Heart left ventricle (tissue), 16 donors: Measurements from ENCODE around the gene RAET1E. TPM values are rescaled to one million over a fixed set of nuclear protein-coding genes. Genes with fewer than 3 reads are reported as not detected.

Experiments used
- ATAC-seq, 4 donors: fragments of 200-7000 bp; cut with Tn5 transposase; one replicate each; pipeline ENCODE4 v1.9.1; 2020 to 2022; ENCODE audit warnings: moderate library complexity in 4 of 4, mild to moderate bottlenecking in 3 of 4, moderate number of reproducible peaks in 1 of 4
- DNase-seq, 5 donors: peaks; one replicate each; pipeline ENCODE4 v3.0.0-alpha.2; 2020
- H3K27ac ChIP-seq, 12 donors: fragments of 200-600 bp; sonication (generic) in 4 of 12; one replicate each; pipeline versions ENCODE4 v1.5.0 to v1.8.0; 2016 to 2022; ENCODE audit warnings: mild to moderate bottlenecking in 2 of 12
- H3K27me3 ChIP-seq, 9 donors: fragments of 200-600 bp; sonication (generic) in 2 of 9; one replicate each; pipeline versions ENCODE4 v1.5.1 to v1.8.0; 2016 to 2022; ENCODE audit warnings: mild to moderate bottlenecking in 3 of 9
- H3K36me3 ChIP-seq, 9 donors: fragments of 200-600 bp; sonication (generic) in 2 of 9; one replicate each; pipeline versions ENCODE4 v1.5.0 to v1.8.0; 2018 to 2022; ENCODE audit warnings: mild to moderate bottlenecking in 2 of 9
- H3K4me1 ChIP-seq, 12 donors: fragments of 200-600 bp; sonication (generic) in 4 of 12; one replicate each; pipeline versions ENCODE4 v1.5.0 to v1.8.0; 2016 to 2022; ENCODE audit warnings: mild to moderate bottlenecking in 3 of 12
- H3K4me3 ChIP-seq, 12 donors: fragments of 200-600 bp; sonication (generic) in 4 of 12; one replicate each; pipeline versions ENCODE4 v1.5.0 to v1.8.0; 2017 to 2022; ENCODE audit warnings: mild to moderate bottlenecking in 9 of 12, moderate library complexity in 4 of 12
- H3K9me3 ChIP-seq, 12 donors: fragments of 200-600 bp; sonication (generic) in 4 of 12; one replicate each; pipeline versions ENCODE4 v1.5.0 to v1.8.0; 2016 to 2022; ENCODE audit warnings: mild to moderate bottlenecking in 1 of 12
- CTCF ChIP-seq, 12 donors: fragments of 200-600 bp; sonication (generic) in 4 of 12; IDR thresholded peaks; one replicate each; pipeline versions ENCODE4 v1.5.0 to v1.8.0; 2018 to 2022; ENCODE audit warnings: antibody characterized with exemption in 12 of 12, mild to moderate bottlenecking in 5 of 12
- POLR2A ChIP-seq, 2 donors: fragments of 450-650 bp; IDR thresholded peaks; one replicate each; pipeline ENCODE4 v1.6.1; 2017; ENCODE audit warnings: antibody characterized with exemption in 2 of 2, mild to moderate bottlenecking in 2 of 2, moderate library complexity in 2 of 2
- WGBS, 4 donors: extraction: QIAGEN DNeasy Blood & Tissue Kit in 2 of 4; methylation state at CpG; one replicate each; pipeline versions ENCODE4 v1.1.5 to v1.1.7; 2013 to 2018; 5-methylcytosine and 5-hydroxymethylcytosine counted together
- intact Hi-C, 10 donors: fragments of 100-400 bp; cut with DNase I; formaldehyde crosslinking; loops; one replicate each; pipeline versions ENCODE4 v1.11.1 to v1.14.2; 2022
- polyA plus RNA-seq, 2 donors: library from polyadenylated mRNA; stranded (reverse); fragments of 200-250 nt; gene quantifications; one replicate each; pipeline ENCODE4 v1.2.3, GENCODE V29; 2013
- total RNA-seq, 9 donors: library from RNA; depleted of rRNA in 2 of 9; stranded (reverse); fragments of >200 nt in 2 of 9; fragmentation: NEBNext Ultra II Directional in 3 of 9; extraction: Animal tissue kit (Norgen Biotek cat#: 25700) in 3 of 9; gene quantifications; one replicate each; pipeline versions ENCODE4 v1.1.0 to v1.2.4, GENCODE V29; 2016 to 2023
- donor health status: ischemic (EF 13 %, LVEDD 7.1; RV severe dilation, severe dysfunction).
- donor health status: healthy with polysubstance abuse.
- donor health status: DM: no; HTN: yes; CAD: no.
- donor health status: DM: no; HTN: no; CAD: no.
- donor health status: ischemic (EF 25% LVEDD 6.9; RV normal size, moderate dysfunction).
- donor health status: ischemic (EF 25% LVEDD 5.7; RV mildly dilated, moderate dysfunction).
- donor health status: healthy.
- donor health status: DM: yes; HTN: yes; CAD: no.
- donor health status: ischemic (EF 35%, LVEDD 5.7; RV mildly dilated, moderate dysfunction).
- donor health status: nonischemic (EF 11% LVEDD 7.7; RV severe dilation, severe dysfunction).
- donor health status: DM: yes; HTN: yes; CAD: no.
- donor health status: PGD.
- donor health status: ischemic (EF 29% LVEDD 5.4; RV normal size, mild dysfunction).
- donor health status: nonischemic (EF 23%, LVEDD 6.1; RV moderate dilation, normal function).

RAET1E gene
- total and polyA plus RNA-seq, 11 donors: 0.12 to 5.0 (median 0.46) TPM; not detected in 6

- WGBS, 4 donors: 7 to 21% (median 11%) methylated on average over 19 to 34 of the region's 34 CpGs
- peaks cover 0 to 32% (median 20%) of the 10 kb centered on the region in 12 donors for H3K4me1 ChIP-seq
- peak overlapping the region; percentile 42 to 63 (median 56) for H3K4me3 ChIP-seq
- H3K27ac ChIP-seq: peak overlapping the region in 10 of 12 donors; percentile 30 to 70 (median 58)
- H3K9me3 ChIP-seq: no peaks in the 10 kb centered on the region
- H3K36me3 ChIP-seq: no peaks in the 10 kb centered on the region
- DNase-seq (peak in 3 of 5 donors; percentile 34 to 60 (median 42)), ATAC-seq (peak; percentile 4 to 40 (median 37))
- TF ChIP-seq POLR2A (IDR thresholded peaks at IDR 0.05) (no peak), CTCF (IDR thresholded peaks at IDR 0.05) (no peak)
- intact Hi-C loops: loop anchor here (2.0 to 10.0 kb wide), 11 partner anchors 29 to 361 kb away; partner anchors contain the start of genes GINM1 (in 3 of the 10), LATS1 (in 1 of the 10) and LRP11 (in 1 of the 10)
- peaks cover 0 to 52% (median 17%) of the 10 kb centered on the region in 9 donors for H3K27me3 ChIP-seq
Measured at GRCh38 chr6:149925253-149925973, 27.5 kb upstream of the RAET1E start.

DNA sequence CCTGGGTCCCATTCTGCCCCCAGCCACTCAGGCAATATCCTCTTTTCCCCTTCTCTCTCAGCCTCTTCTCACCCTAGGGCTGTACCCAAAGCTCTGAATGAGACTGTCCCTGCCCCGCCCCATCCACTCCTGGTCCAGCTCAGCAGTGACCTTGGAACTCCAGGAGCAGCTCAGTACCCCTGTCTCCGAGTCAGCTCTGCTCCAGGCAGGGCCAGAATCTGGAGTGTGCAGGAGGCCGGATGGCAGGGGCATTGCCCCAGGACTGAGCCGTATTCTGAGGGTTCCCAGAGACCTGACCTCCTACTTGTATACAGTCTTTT, 27.0 kb upstream of the RAET1E start:
- peaks cover 0 to 32% (median 20%) of the 10 kb centered on the region in 12 donors for H3K4me1 ChIP-seq
- 76 to 93% (median 79%) methylated on average over 4 of the region's 4 CpGs for WGBS, 4 donors
- no peaks in the 10 kb centered on the region for H3K36me3 ChIP-seq
- DNase-seq (no peak), ATAC-seq (no peak)
- no peaks in the 10 kb centered on the region for H3K9me3 ChIP-seq
- H3K27ac ChIP-seq: peak overlapping the region in 1 of 12 donors; percentile 68
- intact Hi-C loops: loop anchor here (2.0 to 10.0 kb wide), 11 partner anchors 28 to 360 kb away; partner anchors contain the start of genes GINM1 (in 3 of the 10), LATS1 (in 1 of the 10) and LRP11 (in 1 of the 10)
- TF ChIP-seq POLR2A (IDR thresholded peaks at IDR 0.05): no peak
- TF ChIP-seq CTCF (IDR thresholded peaks at IDR 0.05): no peak
- peaks cover 0 to 49% (median 11%) of the 10 kb centered on the region in 9 donors for H3K27me3 ChIP-seq
- H3K4me3 ChIP-seq: peak overlapping the region in 3 of 12 donors; percentile 56 to 63 (median 62)

GRCh38 chr6:149924206-149924932, 26.5 kb upstream of the RAET1E start:
- 74 to 88% (median 80%) methylated on average over 8 to 9 of the region's 9 CpGs for WGBS, 4 donors
- H3K4me1 ChIP-seq: peaks cover 0 to 32% (median 20%) of the 10 kb centered on the region in 12 donors
- H3K36me3 ChIP-seq: no peaks in the 10 kb centered on the region
- H3K27me3 ChIP-seq: peaks cover 0 to 44% (median 8%) of the 10 kb centered on the region in 9 donors
- DNase-seq (no peak), ATAC-seq (no peak)
- intact Hi-C loops: loop anchor here in 8 of 10 donors (2.0 to 10.0 kb wide), 8 partner anchors 28 to 360 kb away; partner anchors contain the start of genes GINM1 (in 2 of the 8), LATS1 (in 1 of the 8) and LRP11 (in 1 of the 8)
- peak overlapping the region in 1 of 12 donors; percentile 56 for H3K4me3 ChIP-seq
- no peaks in the 10 kb centered on the region for H3K9me3 ChIP-seq
- H3K27ac ChIP-seq: peak overlapping the region in 1 of 12 donors; percentile 68
- TF ChIP-seq POLR2A (IDR thresholded peaks at IDR 0.05) (no peak), CTCF (IDR thresholded peaks at IDR 0.05) (no peak)
